Osteocyte (in vitro differentiated cells): ENCODE results near the gene VAT1L. TPM values are rescaled to one million over a fixed set of nuclear protein-coding genes. Genes with fewer than 3 reads are reported as not detected.

Experiments
- DNase-seq: peaks from one replicate; pipeline ENCODE4 v3.0.0; 2021; ENCODE audit warnings: mixed read lengths; ENCODE audit not compliant: unreplicated experiment; ENCODE audit errors: extremely low spot score
- H3K27ac Mint-ChIP-seq: one replicate; pipeline ENCODE4 v1.8.0; 2021; ENCODE audit warnings: mild to moderate bottlenecking, mixed read lengths; ENCODE audit not compliant: unreplicated experiment
- H3K27me3 Mint-ChIP-seq: one replicate; pipeline ENCODE4 v1.8.0; 2021; ENCODE audit warnings: mixed read lengths; ENCODE audit not compliant: unreplicated experiment
- H3K36me3 Mint-ChIP-seq: one replicate; pipeline ENCODE4 v1.8.0; 2021; ENCODE audit warnings: mixed read lengths; ENCODE audit not compliant: unreplicated experiment
- H3K4me1 Mint-ChIP-seq: one replicate; pipeline ENCODE4 v1.8.0; 2021; ENCODE audit warnings: mixed read lengths; ENCODE audit not compliant: unreplicated experiment
- H3K4me3 Mint-ChIP-seq: one replicate; pipeline ENCODE4 v1.8.0; 2021; ENCODE audit warnings: mild to moderate bottlenecking, moderate library complexity, mixed read lengths; ENCODE audit not compliant: unreplicated experiment
- H3K9me3 Mint-ChIP-seq: one replicate; pipeline ENCODE4 v1.8.0; 2021; ENCODE audit warnings: mixed read lengths; ENCODE audit not compliant: unreplicated experiment
- total RNA-seq: library from RNA; stranded (reverse); gene quantifications from 2 replicates; pipeline ENCODE4 v1.2.1, GENCODE V29; 2021
- TF ChIP-seq, protein P1 (sequence below): fragments of 200-600 bp; sonication (generic); IDR thresholded peaks from 2 replicates; pipeline ENCODE4 v1.5.0; 2021; ENCODE audit warnings: antibody characterized with exemption, mild to moderate bottlenecking, moderate library complexity

The VAT1L gene
- total RNA-seq, 1 donor from 2014 or later, result not detected

- Mint-ChIP-seq H3K27me3 (no peaks in the 10 kb centered on the region), H3K4me1 (no peaks in the 10 kb centered on the region), H3K4me3 (no peak overlapping the region), H3K36me3 (no peaks in the 10 kb centered on the region), H3K27ac (no peak overlapping the region), H3K9me3 (peaks cover 5% of the 10 kb centered on the region)
- no peak for DNase-seq
- TF ChIP-seq, protein P1, sequence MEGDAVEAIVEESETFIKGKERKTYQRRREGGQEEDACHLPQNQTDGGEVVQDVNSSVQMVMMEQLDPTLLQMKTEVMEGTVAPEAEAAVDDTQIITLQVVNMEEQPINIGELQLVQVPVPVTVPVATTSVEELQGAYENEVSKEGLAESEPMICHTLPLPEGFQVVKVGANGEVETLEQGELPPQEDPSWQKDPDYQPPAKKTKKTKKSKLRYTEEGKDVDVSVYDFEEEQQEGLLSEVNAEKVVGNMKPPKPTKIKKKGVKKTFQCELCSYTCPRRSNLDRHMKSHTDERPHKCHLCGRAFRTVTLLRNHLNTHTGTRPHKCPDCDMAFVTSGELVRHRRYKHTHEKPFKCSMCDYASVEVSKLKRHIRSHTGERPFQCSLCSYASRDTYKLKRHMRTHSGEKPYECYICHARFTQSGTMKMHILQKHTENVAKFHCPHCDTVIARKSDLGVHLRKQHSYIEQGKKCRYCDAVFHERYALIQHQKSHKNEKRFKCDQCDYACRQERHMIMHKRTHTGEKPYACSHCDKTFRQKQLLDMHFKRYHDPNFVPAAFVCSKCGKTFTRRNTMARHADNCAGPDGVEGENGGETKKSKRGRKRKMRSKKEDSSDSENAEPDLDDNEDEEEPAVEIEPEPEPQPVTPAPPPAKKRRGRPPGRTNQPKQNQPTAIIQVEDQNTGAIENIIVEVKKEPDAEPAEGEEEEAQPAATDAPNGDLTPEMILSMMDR, result no peak
These were observed 78.4 kb downstream of the VAT1L start for GRCh38 chr16:77866752-77867151.

- Mint-ChIP-seq H3K36me3 (no peaks in the 10 kb centered on the region), H3K4me1 (no peaks in the 10 kb centered on the region)
These were observed 79.7 kb downstream of the VAT1L start for GRCh38 chr16:77868052-77868451.

DNA sequence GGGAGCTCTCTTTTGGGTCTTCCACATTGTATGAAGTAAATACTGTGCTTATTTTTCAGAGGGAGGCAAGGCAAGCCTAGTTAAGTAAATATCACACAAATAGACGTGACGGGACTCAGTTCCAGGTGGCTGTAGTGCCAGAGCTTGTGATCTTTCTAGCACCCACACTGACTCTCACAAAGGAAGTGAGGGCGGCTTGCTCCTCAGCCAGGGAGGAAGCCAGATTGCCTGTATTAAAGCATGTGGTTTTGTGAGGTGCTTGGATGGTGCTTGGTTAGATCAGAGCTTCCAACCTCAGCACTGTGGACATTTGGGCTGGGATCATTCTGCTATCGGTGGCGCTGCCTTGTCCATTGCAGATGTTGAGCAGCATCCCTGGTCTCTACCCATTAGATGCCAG, 80.1 kb downstream of the VAT1L start:
- no peak overlapping the region for H3K4me3 Mint-ChIP-seq
- no peaks in the 10 kb centered on the region for H3K4me1 Mint-ChIP-seq
- no peaks in the 10 kb centered on the region for H3K36me3 Mint-ChIP-seq
- peaks cover 8% of the 10 kb centered on the region for H3K9me3 Mint-ChIP-seq
- no peak overlapping the region for H3K27ac Mint-ChIP-seq
- TF ChIP-seq, protein P1, result no peak
- no peaks in the 10 kb centered on the region for H3K27me3 Mint-ChIP-seq
- DNase-seq, result no peak

More at GRCh38 chr16:77868052-77868451, 79.7 kb downstream of the VAT1L start:
- no peak overlapping the region for H3K27ac Mint-ChIP-seq
- no peak overlapping the region for H3K4me3 Mint-ChIP-seq
- no peaks in the 10 kb centered on the region for H3K27me3 Mint-ChIP-seq
- TF ChIP-seq, protein P1, result no peak
- H3K9me3 Mint-ChIP-seq, result peaks cover 5% of the 10 kb centered on the region
- DNase-seq, result no peak

DNA sequence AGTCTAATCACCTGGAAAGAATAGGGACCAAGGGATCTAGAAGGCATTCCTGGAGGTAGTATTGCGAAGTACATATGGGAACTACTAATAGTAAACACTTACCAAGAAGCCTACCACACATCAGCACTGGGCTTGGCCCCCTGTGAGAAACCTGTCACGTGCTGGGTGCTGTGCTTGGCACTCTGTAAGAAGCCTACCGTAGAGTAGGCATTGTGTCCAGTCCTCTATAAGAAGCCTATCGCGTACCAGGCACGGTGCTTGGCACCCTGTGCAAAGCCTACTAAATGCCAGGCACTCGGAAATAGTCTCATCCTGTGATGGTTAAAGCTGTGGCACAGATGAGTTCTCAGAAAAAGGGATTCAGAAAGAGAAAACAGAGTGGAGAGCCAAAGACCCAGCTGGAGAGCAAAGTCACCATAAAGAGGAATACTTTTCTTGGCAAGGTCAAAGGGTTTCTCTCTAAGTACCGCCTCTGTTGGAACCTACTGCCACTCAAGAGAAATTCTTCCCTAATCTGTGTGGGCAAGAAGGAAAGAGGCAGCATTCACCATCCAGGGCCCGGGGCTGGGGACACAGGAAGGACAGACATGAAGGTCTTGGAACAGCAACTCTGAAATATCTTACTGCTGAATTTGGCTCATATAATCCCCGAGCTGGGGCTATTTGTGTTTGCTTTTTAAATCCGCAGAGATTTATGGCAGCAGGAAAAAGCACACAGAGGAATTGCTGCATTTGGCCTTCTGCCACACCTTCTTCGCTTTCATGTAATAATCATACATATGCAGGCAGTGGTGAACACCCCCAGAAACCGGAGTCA, 81.8 kb downstream of the VAT1L start:
- Mint-ChIP-seq H3K36me3 (no peaks in the 10 kb centered on the region), H3K9me3 (peaks cover 14% of the 10 kb centered on the region), H3K27me3 (no peaks in the 10 kb centered on the region), H3K4me1 (no peaks in the 10 kb centered on the region), H3K27ac (no peak overlapping the region), H3K4me3 (no peak overlapping the region)
- TF ChIP-seq, protein P1, result no peak
- no peak for DNase-seq

GRCh38 chr16:77871932-77872331, 83.6 kb downstream of the VAT1L start:
- no peak for DNase-seq
- Mint-ChIP-seq H3K27ac (no peak overlapping the region), H3K9me3 (peaks cover 14% of the 10 kb centered on the region), H3K4me3 (no peak overlapping the region), H3K27me3 (no peaks in the 10 kb centered on the region), H3K36me3 (no peaks in the 10 kb centered on the region), H3K4me1 (no peaks in the 10 kb centered on the region)
- TF ChIP-seq, protein P1, result no peak
